GM12801 (cell line): ENCODE data around the gene TLR3.

Source experiments
- CTCF ChIP-seq: IDR thresholded peaks from one replicate; pipeline ENCODE4 v1.5.1; 2011; ENCODE audit warnings: control low read depth; ENCODE audit not compliant: insufficient read length; ENCODE audit errors: extremely low read depth

TLR3 gene

DNA sequence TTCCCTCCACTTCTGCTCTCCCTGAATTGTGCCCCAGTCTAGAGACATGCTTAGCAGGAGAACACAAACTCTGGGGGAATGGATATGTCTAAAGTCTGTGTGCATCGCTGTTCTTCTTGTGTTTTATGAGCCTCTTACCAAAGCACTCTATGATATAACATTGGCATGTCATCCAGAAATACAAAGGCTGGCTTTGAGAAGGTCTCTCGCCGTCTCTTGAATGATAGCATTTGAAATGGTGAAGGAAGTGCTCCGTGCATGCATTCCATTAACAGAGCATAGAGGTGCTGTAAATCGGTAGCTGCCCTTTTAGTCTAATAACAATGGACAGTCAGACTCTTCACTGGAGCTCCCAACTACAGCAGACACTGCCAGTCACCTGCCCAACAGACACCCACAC is 28.4 kb downstream of the TLR3 start:
- TF ChIP-seq CTCF: no peak

DNA sequence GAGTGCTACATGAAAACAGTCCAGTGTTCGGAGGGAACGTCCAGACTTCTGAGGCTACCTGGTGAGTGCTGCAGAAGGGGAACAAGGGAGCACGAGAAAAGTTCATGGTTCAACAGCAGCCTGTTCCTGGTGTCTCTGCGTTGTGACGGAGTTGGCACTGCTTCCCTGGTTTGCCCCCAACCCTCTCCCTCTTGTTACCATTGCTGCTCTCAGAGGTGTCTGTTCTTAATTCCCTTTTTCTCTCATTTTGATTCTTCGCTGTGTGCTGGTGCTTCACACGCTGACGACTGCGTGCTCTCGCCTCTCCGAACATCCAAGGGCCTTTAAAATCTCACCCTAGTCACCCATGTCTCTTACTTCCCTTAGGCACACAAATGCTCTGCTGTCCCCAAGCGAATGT is 34.0 kb downstream of the TLR3 start:
- TF ChIP-seq CTCF: no peak

DNA sequence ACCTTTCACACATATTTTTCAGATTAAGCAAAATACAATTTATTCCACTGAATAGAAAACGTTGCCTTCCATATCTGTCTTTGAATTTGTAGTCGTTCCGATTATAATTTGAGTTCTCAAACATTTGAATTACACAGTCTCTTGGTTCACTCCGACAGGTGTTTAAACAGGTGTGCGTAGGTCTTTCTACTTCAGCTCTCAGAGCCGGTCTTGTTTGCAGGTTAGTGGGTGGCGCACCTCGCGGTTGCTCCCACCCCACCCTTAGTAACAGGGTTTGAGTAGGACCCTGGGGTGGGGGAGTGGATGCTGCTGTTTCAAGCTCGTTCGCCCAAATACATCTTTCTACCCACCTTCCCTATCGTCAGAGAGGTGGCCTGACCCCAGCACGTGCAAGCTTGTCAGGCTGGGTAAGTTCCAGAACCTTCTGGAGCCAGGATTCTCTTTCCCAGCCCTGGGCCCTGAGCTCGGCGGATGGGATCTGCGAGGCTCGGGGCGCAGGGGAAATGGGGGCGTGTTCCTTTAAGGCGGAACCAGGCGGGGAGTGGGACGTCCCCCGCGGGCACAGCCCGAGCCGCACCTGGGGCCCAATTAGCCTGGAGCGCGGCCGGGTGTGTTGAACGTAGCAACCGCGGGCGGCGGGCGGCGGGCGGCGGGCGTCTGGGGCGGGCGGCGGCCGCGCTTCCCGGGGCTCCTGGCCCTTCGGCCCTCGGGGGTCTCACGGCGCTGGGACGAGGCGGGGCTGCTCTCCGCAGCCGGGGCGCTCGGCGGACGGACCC is 35.3 kb downstream of the TLR3 start, which contains the start of gene FAM149A:
Gene FAM149A, plus strand, starts transcription at position 591 of the 776 bp plus-strand sequence.
- no peak for TF ChIP-seq CTCF

- TF ChIP-seq CTCF: no peak
Measured at GRCh38 chr4:186104890-186105646, 36.1 kb downstream of the TLR3 start.

DNA sequence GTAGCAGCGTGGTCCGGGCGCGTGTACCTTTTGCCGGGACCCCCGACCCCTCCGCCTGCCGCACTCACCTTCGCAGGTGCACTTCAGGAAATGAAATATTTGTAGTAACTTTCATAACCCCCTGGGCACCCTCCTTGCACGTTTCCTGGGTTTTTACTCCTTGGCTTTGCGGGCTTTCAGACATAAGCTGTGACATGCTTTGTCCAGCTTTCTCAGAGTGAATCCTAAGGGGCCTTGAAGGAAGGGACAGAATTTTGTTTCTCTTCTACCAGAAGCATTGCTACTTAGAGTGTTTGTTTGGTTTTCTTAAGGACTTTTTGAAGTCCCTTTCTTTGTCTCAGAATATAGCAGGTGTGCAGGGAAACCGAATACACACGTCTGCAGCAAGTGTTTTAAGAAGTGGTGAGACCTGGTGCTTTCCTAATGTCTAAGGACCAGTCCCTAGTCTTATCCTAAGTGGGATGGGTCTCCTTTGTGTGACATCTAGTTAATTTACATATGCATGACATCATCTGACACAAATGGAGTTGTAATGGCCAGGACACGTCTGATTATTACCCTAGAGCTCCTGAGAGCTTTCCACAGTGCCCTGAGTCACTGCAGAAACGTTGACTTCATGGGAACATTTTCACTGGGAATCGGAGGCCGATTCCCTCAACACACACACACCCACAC is 36.8 kb downstream of the TLR3 start:
- TF ChIP-seq CTCF: no peak

DNA sequence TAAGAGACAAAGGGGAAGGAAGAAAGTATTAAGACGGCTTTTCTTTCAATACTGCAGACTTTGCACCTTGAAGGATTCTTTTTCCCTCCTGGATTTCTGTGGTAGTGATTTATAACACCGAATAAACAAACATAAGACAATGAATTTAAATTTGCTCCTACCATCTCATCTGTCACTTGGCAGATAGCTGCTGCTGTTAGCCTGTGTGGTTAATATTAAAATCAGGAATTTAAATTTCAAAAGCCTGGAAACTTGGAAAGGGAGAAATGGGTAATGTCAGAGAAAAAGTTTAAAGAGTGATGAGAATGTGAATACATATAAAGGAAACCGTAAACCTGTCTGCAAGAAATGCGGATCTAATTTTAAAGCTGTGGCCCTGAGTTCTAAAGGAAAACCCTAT is 39.0 kb downstream of the TLR3 start:
- TF ChIP-seq CTCF: no peak

GRCh38 chr4:186108391-186108790 is 39.4 kb downstream of the TLR3 start:
- no peak for TF ChIP-seq CTCF
